T47D (cell line): ENCODE data around the gene RNF20.
"Not testable (repeated sequence)": the region's sequence is repeated elsewhere in the genome, so short reads cannot be mapped to it uniquely, and the experiment has no call there.

Source experiments
- DNase-seq, 2 experiments: peaks; one replicate each; pipeline versions ENCODE4 v3.0.0 to v3.0.0-alpha.2; 2011 to 2012; ENCODE audit warnings: low read depth in 1 of 2, low spot score in 1 of 2
- JUND ChIP-seq: IDR thresholded peaks from 2 replicates; pipeline ENCODE4 v1.6.1; 2012; ENCODE audit warnings: low read depth
- in situ Hi-C: cut with HindIII; loops from 2 replicates; pipeline ENCODE4 v1.10.0; 2016; ENCODE audit warnings: low sequenced_read_pairs, low pct_unique_long_range_greater_than_20kb

RNF20 gene

GRCh38 chr9:101585740-101586139 lies 52.1 kb downstream of the RNF20 start:
- DNase-seq = no peak
- no peak for TF ChIP-seq JUND
- in situ Hi-C loops = no loop called here

GRCh38 chr9:101586651-101587050 lies 53.0 kb downstream of the RNF20 start:
- no peak for TF ChIP-seq JUND
- no peak for DNase-seq
- in situ Hi-C loops = no loop called here

DNA sequence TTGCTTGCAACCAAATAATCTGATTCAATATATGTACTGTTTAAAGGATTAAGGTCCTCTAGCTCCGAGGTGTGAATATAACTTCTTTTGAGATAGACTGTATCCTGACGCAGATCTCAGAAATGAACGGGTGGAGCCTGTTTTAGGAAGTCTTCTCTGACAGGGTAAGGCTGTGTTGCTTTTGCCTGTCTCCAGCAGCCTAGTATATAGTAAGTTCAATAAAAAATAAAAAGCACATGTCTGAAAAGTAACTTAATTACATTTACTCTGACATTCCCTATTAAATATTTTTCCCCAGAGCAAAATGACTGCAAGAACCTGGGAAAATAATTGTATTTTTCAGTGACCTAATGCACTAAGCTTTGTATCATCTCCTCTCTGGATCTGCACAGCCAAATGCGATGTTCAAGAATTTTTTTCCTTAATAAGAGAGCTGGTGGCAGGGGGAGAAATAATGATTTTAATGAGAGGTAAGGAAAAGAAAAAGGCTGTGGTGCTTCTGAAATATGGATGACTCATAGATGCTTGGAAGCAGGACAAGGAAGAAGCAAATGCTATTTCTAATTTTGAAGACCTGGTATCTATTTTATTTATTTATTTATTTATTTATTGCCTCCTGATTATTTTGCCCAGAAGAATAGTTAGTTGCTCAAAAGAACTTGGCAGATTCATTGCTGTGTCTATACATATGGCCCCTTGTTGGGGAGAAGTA lies 53.8 kb downstream of the RNF20 start:
- no peak for TF ChIP-seq JUND
- in situ Hi-C loops = no loop called here
- DNase-seq = no peak

DNA sequence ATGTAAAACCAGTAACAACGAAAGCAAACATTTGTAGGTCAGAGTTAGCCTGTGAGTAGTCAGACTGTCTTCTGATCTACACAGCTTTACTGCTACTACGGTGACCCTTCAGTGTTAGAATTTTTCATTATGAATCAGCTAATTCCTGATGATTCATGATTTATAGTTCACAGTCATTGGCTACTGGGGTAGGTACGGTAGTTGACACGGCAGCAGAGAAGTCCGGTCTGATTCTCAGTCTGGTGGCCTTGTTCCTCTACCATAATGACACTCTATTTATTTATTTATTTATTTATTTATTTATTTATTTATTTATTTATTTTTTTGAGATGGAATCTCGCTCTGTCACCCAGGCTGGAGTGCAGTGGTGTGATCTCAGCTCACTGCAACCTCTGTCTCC lies 56.4 kb downstream of the RNF20 start:
- DNase-seq, in situ Hi-C loops: not testable (repeated sequence)

GRCh38 chr9:101590901-101591300 lies 57.2 kb downstream of the RNF20 start:
- in situ Hi-C loops = no loop called here
- no peak for DNase-seq
- no peak for TF ChIP-seq JUND

GRCh38 chr9:101591787-101592446 lies 58.3 kb downstream of the RNF20 start:
- no peak for DNase-seq
- no peak for TF ChIP-seq JUND
- in situ Hi-C loops = no loop called here

DNA sequence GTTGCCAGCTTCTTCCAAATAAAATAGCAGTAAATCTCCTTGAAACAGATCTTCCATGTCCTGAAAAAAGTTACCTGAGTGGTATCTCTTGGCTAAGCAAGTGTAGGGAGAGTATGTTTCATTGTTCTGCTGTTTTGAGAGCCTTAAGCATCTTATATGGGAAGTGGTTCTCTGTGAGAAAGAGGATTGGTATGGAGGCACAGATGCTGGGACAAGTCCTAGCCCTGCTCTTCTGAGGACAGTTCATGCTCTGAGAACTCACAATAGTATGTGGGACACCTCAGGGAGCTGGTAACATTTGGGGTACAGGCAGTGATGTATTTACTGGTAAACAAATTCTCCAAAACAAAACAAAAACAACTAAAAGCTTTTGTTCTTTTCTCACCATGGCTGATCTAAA lies 59.1 kb downstream of the RNF20 start:
- in situ Hi-C loops = no loop called here
- DNase-seq = no peak
- TF ChIP-seq JUND = no peak

DNA sequence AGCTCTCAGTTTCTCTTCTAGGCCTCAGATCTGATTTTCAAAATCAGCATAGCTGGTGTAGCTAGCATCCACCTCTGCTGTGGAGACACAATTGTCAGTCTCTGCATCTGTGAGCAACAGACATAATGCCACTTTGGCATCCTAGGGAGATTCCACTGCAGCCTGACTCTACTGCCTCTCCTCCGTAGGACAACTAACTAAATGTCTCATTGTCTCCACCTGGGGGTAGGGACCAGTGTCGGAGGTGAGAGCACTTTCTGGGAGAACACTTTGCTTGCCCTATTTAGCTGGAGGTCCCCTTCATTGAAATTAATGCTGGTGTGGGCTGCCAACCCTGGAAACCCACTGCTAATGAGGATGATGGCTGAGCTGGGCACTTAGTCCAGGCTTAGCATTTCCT lies 59.7 kb downstream of the RNF20 start:
- TF ChIP-seq JUND = no peak
- in situ Hi-C loops = no loop called here
- no peak for DNase-seq

GRCh38 chr9:101594796-101595195 lies 61.1 kb downstream of the RNF20 start, which contains the start of gene PPP3R2:
PPP3R2 (minus strand) TSS chr9:101594969; CDS start chr9:101594921, 48 bp downstream.
- DNase-seq = no peak
- TF ChIP-seq JUND = no peak
- in situ Hi-C loops = no loop called here

DNA sequence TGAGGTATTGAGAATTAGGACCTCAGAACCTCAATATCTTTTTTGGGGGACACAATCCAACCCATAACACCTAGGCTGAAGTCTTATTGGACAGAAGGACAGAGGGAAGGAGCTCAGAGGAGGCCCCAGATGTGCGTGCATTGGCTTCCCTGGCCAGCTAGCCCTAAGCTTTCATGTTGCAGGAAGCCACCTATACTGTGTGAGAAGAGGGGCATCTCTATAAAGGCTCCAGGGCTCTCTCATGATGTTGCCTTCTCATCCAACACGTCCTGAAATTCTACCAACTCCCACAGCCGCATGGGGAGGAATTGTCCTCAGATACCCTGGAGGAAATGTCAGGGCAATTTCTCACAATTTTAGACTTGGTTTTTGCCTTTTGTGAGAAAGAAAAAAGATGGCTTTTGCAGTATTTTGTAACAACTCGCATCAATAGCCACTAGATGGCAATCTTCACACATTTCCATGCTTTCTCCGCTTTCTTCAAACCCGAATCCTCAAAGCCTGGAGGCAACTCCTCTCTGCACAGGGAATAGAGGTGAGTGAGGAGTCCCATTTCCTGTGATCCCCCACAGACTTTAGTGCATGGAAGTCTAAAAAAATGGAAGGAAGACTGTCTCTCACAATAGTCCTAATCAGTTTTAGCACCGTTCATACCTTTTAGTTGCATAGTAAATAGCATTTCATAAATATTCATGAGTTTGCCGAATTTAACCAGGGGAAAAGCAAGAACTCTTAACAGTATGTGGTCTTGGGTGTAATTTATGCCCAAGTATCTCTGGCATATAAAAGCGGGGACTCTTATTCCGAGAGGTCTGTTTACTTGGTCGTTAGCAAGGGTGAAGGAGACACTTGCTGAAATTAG lies 68.5 kb downstream of the RNF20 start:
- no peak for TF ChIP-seq JUND
- in situ Hi-C loops = no loop called here
- peak; percentile 39 to 66 for DNase-seq

GRCh38 chr9:101604296-101604695 lies 70.6 kb downstream of the RNF20 start:
- no peak for DNase-seq
- no peak for TF ChIP-seq JUND
- in situ Hi-C loops = no loop called here

GRCh38 chr9:101605547-101605946 lies 71.9 kb downstream of the RNF20 start:
- no peak for TF ChIP-seq JUND
- in situ Hi-C loops = no loop called here
- no peak for DNase-seq
